Body of pancreas (tissue), 4 donors: ENCODE measurements around the gene TAAR8.

ENCODE experiments used
- POLR2A ChIP-seq, 3 donors: fragments of 450-650 bp; IDR thresholded peaks; one replicate each; pipeline ENCODE4 v1.6.1; 2016; ENCODE audit warnings: antibody characterized with exemption in 3 of 3, mild to moderate bottlenecking in 2 of 3
- TF ChIP-seq, protein P1 (sequence below), 7 experiments: fragments of 450-650 bp in 4 of 7; fragments of 200-600 bp in 3 of 7; sonication (generic) in 3 of 7; IDR thresholded peaks; one replicate each; pipeline ENCODE4 v1.5.1; 2016 to 2019; ENCODE audit warnings: antibody characterized with exemption in 7 of 7

DNA sequence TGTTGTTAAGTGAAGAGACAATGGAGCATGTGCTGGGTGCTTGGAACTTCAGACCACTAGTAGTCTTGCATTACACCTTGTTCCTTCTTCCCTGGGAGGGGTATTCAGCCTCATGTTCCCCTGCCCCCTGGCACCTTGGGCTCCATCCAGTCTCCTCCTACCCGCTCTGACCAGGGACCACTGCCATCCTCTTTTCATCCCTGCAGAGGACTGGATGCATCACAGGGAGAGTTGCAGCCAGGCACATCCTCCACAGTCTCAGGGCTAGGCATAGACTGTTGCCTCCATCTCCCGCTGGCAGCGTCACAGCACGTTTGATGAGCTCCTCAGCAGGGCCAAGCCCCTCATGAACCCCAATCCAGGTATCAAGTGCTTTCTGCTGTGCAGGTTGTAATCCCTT is 1.3 kb upstream of the TAAR8 start:
- TF ChIP-seq, protein P1, sequence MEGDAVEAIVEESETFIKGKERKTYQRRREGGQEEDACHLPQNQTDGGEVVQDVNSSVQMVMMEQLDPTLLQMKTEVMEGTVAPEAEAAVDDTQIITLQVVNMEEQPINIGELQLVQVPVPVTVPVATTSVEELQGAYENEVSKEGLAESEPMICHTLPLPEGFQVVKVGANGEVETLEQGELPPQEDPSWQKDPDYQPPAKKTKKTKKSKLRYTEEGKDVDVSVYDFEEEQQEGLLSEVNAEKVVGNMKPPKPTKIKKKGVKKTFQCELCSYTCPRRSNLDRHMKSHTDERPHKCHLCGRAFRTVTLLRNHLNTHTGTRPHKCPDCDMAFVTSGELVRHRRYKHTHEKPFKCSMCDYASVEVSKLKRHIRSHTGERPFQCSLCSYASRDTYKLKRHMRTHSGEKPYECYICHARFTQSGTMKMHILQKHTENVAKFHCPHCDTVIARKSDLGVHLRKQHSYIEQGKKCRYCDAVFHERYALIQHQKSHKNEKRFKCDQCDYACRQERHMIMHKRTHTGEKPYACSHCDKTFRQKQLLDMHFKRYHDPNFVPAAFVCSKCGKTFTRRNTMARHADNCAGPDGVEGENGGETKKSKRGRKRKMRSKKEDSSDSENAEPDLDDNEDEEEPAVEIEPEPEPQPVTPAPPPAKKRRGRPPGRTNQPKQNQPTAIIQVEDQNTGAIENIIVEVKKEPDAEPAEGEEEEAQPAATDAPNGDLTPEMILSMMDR (IDR thresholded peaks at IDR 0.05) = no peak
- TF ChIP-seq POLR2A (IDR thresholded peaks at IDR 0.05) = no peak
